WTC11 (cell line): ENCODE results near the gene SYCE1. TPM values are rescaled to one million over a fixed set of nuclear protein-coding genes. Genes with fewer than 3 reads are reported as not detected.

ENCODE experiments used
- ATAC-seq: fragments of 200-7000 bp; cut with Tn5 transposase; 2 replicates; pipeline ENCODE4 v1.10.0; 2021; ENCODE audit warnings: mild to moderate bottlenecking, moderate library complexity
- CTCF ChIA-PET: fragments of 300-600 bp; sonication (Branson Sonifier 250); formaldehyde crosslinking; loops from one replicate; lab custom pipeline; 2021; ENCODE audit warnings: antibody characterized with exemption; lab: Charles Lee
- POLR2A ChIA-PET: fragments of 350-600 bp; sonication (Branson Sonifier 250); formaldehyde crosslinking; loops from one replicate; lab custom pipeline; 2021; ENCODE audit warnings: antibody characterized with exemption; lab: Charles Lee
- DNase-seq: peaks from one replicate; pipeline ENCODE4 v3.0.0; 2021; ENCODE audit warnings: low spot score
- H3K27ac Mint-ChIP-seq: 2 replicates; pipeline ENCODE4 v1.8.0; 2021; ENCODE audit warnings: mixed read lengths
- H3K27me3 Mint-ChIP-seq: 2 replicates; pipeline ENCODE4 v1.8.0; 2021; ENCODE audit warnings: low read depth, mild to moderate bottlenecking, moderate library complexity, mixed read lengths
- H3K36me3 Mint-ChIP-seq: 2 replicates; pipeline ENCODE4 v1.8.0; 2021; ENCODE audit warnings: mixed read lengths
- H3K4me1 Mint-ChIP-seq: 2 replicates; pipeline ENCODE4 v1.8.0; 2022; ENCODE audit warnings: mixed read lengths
- H3K4me3 Mint-ChIP-seq: 2 replicates; pipeline ENCODE4 v1.8.0; 2021; ENCODE audit warnings: mild to moderate bottlenecking, moderate library complexity, mixed read lengths
- H3K9me3 Mint-ChIP-seq: 2 replicates; pipeline ENCODE4 v1.8.0; 2021; ENCODE audit warnings: mixed read lengths
- CBFB ChIP-seq: sonication (generic); formaldehyde crosslinking; IDR thresholded peaks from 2 replicates; pipeline ENCODE4 v1.8.1; 2022; ENCODE audit warnings: mild to moderate bottlenecking, low read depth, missing genetic modification reagents
- IRF2 ChIP-seq: sonication (generic); formaldehyde crosslinking; IDR thresholded peaks from 2 replicates; pipeline ENCODE4 v1.8.0; 2022; ENCODE audit warnings: low read depth, missing genetic modification reagents, borderline replicate concordance
- JUN ChIP-seq: sonication (generic); formaldehyde crosslinking; IDR thresholded peaks from 2 replicates; pipeline ENCODE4 v1.8.0; 2023; ENCODE audit warnings: mild to moderate bottlenecking, missing genetic modification reagents
- NFATC4 ChIP-seq: fragments of 250-450 bp; sonication (Bioruptor Pico); IDR thresholded peaks from 2 replicates; pipeline ENCODE4 v1.9.0; 2021; ENCODE audit warnings: mild to moderate bottlenecking
- NFE2L1 ChIP-seq: sonication (generic); formaldehyde crosslinking; IDR thresholded peaks from 2 replicates; pipeline ENCODE4 v1.8.1; 2023; ENCODE audit warnings: missing genetic modification reagents
- NR3C1 ChIP-seq: sonication (generic); formaldehyde crosslinking; conservative IDR thresholded peaks from 2 replicates; pipeline ENCODE4 v1.8.1; 2023; ENCODE audit warnings: low read depth, mild to moderate bottlenecking, missing genetic modification reagents
- PRRX2 ChIP-seq: fragments of 250-450 bp; sonication (Bioruptor Pico); IDR thresholded peaks from 2 replicates; pipeline ENCODE4 v1.8.0; 2021; ENCODE audit warnings: mild to moderate bottlenecking
- SP1 ChIP-seq: sonication (generic); formaldehyde crosslinking; conservative IDR thresholded peaks from 2 replicates; pipeline ENCODE4 v1.8.1; 2022; ENCODE audit warnings: missing genetic modification reagents
- TP53 ChIP-seq: sonication (generic); formaldehyde crosslinking; IDR thresholded peaks from 2 replicates; pipeline ENCODE4 v1.8.1; 2023; ENCODE audit warnings: mild to moderate bottlenecking, missing genetic modification reagents
- ZBTB21 ChIP-seq: sonication (generic); formaldehyde crosslinking; IDR thresholded peaks from 2 replicates; pipeline ENCODE4 v1.8.1; 2023; ENCODE audit warnings: mild to moderate bottlenecking, missing genetic modification reagents, borderline replicate concordance
- ZNF263 ChIP-seq: sonication (generic); formaldehyde crosslinking; IDR thresholded peaks from 2 replicates; pipeline ENCODE4 v1.8.1; 2022; ENCODE audit warnings: low read depth, mild to moderate bottlenecking, moderate library complexity, missing genetic modification reagents
- ZNF423 ChIP-seq: fragments of 250-450 bp; sonication (Bioruptor Pico); IDR thresholded peaks from 2 replicates; pipeline ENCODE4 v2.1.2; 2022; ENCODE audit warnings: mild to moderate bottlenecking, moderate library complexity
- total RNA-seq: library from RNA; stranded (reverse); gene quantifications from 3 replicates; pipeline ENCODE4 v1.2.3, GENCODE V29; 2021
- TF ChIP-seq, protein P1 (sequence below): sonication (generic); formaldehyde crosslinking; IDR thresholded peaks from 2 replicates; pipeline ENCODE4 v1.8.1; 2022; ENCODE audit warnings: mild to moderate bottlenecking, moderate library complexity, missing genetic modification reagents
- TF ChIP-seq, protein P2 (sequence below): fragments of 250-450 bp; sonication (Bioruptor Pico); IDR thresholded peaks from 2 replicates; pipeline ENCODE4 v1.9.0; 2021; ENCODE audit warnings: mild to moderate bottlenecking, borderline replicate concordance
- TF ChIP-seq, protein P3 (sequence below): sonication (generic); formaldehyde crosslinking; IDR thresholded peaks from 2 replicates; pipeline ENCODE4 v1.8.1; 2022; ENCODE audit warnings: low read depth, mild to moderate bottlenecking, moderate library complexity, missing genetic modification reagents, borderline replicate concordance
- TF ChIP-seq, protein P4 (sequence below): sonication (generic); formaldehyde crosslinking; conservative IDR thresholded peaks from 2 replicates; pipeline ENCODE4 v1.8.1; 2022; ENCODE audit warnings: mild to moderate bottlenecking, missing genetic modification reagents
- TF ChIP-seq, protein P5 (sequence below): sonication (generic); formaldehyde crosslinking; IDR thresholded peaks from 2 replicates; pipeline ENCODE4 v1.8.0; 2022; ENCODE audit warnings: mild to moderate bottlenecking, missing genetic modification reagents
- TF ChIP-seq, protein P6 (sequence below): sonication (generic); formaldehyde crosslinking; IDR thresholded peaks from 2 replicates; pipeline ENCODE4 v1.8.0; 2023; ENCODE audit warnings: missing genetic modification reagents, mild to moderate bottlenecking, borderline replicate concordance
- TF ChIP-seq, protein P7 (sequence below): sonication (generic); formaldehyde crosslinking; IDR thresholded peaks from 2 replicates; pipeline ENCODE4 v1.8.1; 2023; ENCODE audit warnings: mild to moderate bottlenecking, moderate library complexity, missing genetic modification reagents

Gene SYCE1
- total RNA-seq, 1 experiment from 2014 or later: not detected

DNA sequence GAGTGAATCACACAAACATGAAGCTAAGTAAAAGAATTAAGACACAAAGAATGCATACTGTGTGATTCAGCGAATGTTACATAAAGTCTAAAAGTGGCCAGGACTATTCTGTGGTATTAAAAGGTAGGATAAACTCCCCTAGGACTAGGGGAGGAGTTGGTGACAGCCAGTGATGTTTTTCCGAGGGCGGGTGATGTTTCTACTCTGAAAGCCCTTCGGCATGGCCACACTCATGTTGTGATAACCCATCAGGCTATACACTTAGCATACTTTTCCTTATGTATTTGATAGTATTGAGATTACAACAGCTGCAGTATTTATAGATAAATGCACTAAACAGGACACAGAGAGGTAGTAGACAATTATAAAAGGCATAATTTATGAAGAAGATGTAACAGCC lies 54.0 kb downstream of the SYCE1 start:
- TF ChIP-seq, protein P1, sequence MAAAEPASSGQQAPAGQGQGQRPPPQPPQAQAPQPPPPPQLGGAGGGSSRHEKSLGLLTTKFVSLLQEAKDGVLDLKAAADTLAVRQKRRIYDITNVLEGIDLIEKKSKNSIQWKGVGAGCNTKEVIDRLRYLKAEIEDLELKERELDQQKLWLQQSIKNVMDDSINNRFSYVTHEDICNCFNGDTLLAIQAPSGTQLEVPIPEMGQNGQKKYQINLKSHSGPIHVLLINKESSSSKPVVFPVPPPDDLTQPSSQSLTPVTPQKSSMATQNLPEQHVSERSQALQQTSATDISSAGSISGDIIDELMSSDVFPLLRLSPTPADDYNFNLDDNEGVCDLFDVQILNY (CRISPR knock-in tag): no peak
- TF ChIP-seq, protein P2, sequence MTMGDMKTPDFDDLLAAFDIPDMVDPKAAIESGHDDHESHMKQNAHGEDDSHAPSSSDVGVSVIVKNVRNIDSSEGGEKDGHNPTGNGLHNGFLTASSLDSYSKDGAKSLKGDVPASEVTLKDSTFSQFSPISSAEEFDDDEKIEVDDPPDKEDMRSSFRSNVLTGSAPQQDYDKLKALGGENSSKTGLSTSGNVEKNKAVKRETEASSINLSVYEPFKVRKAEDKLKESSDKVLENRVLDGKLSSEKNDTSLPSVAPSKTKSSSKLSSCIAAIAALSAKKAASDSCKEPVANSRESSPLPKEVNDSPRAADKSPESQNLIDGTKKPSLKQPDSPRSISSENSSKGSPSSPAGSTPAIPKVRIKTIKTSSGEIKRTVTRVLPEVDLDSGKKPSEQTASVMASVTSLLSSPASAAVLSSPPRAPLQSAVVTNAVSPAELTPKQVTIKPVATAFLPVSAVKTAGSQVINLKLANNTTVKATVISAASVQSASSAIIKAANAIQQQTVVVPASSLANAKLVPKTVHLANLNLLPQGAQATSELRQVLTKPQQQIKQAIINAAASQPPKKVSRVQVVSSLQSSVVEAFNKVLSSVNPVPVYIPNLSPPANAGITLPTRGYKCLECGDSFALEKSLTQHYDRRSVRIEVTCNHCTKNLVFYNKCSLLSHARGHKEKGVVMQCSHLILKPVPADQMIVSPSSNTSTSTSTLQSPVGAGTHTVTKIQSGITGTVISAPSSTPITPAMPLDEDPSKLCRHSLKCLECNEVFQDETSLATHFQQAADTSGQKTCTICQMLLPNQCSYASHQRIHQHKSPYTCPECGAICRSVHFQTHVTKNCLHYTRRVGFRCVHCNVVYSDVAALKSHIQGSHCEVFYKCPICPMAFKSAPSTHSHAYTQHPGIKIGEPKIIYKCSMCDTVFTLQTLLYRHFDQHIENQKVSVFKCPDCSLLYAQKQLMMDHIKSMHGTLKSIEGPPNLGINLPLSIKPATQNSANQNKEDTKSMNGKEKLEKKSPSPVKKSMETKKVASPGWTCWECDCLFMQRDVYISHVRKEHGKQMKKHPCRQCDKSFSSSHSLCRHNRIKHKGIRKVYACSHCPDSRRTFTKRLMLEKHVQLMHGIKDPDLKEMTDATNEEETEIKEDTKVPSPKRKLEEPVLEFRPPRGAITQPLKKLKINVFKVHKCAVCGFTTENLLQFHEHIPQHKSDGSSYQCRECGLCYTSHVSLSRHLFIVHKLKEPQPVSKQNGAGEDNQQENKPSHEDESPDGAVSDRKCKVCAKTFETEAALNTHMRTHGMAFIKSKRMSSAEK: no peak
- TF ChIP-seq PRRX2 (CRISPR knock-in tag): no peak
- TF ChIP-seq JUN (CRISPR knock-in tag): no peak
- TF ChIP-seq ZBTB21 (CRISPR knock-in tag): no peak
- TF ChIP-seq, protein P3, sequence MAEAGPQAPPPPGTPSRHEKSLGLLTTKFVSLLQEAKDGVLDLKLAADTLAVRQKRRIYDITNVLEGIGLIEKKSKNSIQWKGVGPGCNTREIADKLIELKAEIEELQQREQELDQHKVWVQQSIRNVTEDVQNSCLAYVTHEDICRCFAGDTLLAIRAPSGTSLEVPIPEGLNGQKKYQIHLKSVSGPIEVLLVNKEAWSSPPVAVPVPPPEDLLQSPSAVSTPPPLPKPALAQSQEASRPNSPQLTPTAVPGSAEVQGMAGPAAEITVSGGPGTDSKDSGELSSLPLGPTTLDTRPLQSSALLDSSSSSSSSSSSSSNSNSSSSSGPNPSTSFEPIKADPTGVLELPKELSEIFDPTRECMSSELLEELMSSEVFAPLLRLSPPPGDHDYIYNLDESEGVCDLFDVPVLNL (CRISPR knock-in tag): no peak
- no peak for TF ChIP-seq NFE2L1 (CRISPR knock-in tag)
- no peak for TF ChIP-seq TP53 (CRISPR knock-in tag)
- TF ChIP-seq, protein P4, sequence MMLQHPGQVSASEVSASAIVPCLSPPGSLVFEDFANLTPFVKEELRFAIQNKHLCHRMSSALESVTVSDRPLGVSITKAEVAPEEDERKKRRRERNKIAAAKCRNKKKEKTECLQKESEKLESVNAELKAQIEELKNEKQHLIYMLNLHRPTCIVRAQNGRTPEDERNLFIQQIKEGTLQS (CRISPR knock-in tag): no peak
- TF ChIP-seq, protein P5, sequence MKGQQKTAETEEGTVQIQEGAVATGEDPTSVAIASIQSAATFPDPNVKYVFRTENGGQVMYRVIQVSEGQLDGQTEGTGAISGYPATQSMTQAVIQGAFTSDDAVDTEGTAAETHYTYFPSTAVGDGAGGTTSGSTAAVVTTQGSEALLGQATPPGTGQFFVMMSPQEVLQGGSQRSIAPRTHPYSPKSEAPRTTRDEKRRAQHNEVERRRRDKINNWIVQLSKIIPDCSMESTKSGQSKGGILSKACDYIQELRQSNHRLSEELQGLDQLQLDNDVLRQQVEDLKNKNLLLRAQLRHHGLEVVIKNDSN (CRISPR knock-in tag): no peak
- TF ChIP-seq, protein P6, sequence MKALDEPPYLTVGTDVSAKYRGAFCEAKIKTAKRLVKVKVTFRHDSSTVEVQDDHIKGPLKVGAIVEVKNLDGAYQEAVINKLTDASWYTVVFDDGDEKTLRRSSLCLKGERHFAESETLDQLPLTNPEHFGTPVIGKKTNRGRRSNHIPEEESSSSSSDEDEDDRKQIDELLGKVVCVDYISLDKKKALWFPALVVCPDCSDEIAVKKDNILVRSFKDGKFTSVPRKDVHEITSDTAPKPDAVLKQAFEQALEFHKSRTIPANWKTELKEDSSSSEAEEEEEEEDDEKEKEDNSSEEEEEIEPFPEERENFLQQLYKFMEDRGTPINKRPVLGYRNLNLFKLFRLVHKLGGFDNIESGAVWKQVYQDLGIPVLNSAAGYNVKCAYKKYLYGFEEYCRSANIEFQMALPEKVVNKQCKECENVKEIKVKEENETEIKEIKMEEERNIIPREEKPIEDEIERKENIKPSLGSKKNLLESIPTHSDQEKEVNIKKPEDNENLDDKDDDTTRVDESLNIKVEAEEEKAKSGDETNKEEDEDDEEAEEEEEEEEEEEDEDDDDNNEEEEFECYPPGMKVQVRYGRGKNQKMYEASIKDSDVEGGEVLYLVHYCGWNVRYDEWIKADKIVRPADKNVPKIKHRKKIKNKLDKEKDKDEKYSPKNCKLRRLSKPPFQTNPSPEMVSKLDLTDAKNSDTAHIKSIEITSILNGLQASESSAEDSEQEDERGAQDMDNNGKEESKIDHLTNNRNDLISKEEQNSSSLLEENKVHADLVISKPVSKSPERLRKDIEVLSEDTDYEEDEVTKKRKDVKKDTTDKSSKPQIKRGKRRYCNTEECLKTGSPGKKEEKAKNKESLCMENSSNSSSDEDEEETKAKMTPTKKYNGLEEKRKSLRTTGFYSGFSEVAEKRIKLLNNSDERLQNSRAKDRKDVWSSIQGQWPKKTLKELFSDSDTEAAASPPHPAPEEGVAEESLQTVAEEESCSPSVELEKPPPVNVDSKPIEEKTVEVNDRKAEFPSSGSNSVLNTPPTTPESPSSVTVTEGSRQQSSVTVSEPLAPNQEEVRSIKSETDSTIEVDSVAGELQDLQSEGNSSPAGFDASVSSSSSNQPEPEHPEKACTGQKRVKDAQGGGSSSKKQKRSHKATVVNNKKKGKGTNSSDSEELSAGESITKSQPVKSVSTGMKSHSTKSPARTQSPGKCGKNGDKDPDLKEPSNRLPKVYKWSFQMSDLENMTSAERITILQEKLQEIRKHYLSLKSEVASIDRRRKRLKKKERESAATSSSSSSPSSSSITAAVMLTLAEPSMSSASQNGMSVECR (CRISPR knock-in tag): no peak
- TF ChIP-seq ZNF423: no peak
- TF ChIP-seq SP1 (CRISPR knock-in tag): no peak
- TF ChIP-seq ZNF263: no peak
- TF ChIP-seq IRF2 (CRISPR knock-in tag): no peak
- no peak for TF ChIP-seq NR3C1 (CRISPR knock-in tag)
- TF ChIP-seq CBFB (CRISPR knock-in tag): no peak
- TF ChIP-seq, protein P7, sequence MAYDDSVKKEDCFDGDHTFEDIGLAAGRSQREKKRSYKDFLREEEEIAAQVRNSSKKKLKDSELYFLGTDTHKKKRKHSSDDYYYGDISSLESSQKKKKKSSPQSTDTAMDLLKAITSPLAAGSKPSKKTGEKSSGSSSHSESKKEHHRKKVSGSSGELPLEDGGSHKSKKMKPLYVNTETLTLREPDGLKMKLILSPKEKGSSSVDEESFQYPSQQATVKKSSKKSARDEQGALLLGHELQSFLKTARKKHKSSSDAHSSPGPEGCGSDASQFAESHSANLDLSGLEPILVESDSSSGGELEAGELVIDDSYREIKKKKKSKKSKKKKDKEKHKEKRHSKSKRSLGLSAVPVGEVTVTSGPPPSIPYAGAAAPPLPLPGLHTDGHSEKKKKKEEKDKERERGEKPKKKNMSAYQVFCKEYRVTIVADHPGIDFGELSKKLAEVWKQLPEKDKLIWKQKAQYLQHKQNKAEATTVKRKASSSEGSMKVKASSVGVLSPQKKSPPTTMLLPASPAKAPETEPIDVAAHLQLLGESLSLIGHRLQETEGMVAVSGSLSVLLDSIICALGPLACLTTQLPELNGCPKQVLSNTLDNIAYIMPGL (CRISPR knock-in tag): no peak
- TF ChIP-seq NFATC4 (CRISPR knock-in tag): no peak
- Mint-ChIP-seq H3K36me3 (peaks cover 66% of the 10 kb centered on the region), H3K27ac (no peak overlapping the region), H3K4me1 (no peaks in the 10 kb centered on the region), H3K9me3 (peaks cover 91% of the 10 kb centered on the region), H3K27me3 (peaks cover 5% of the 10 kb centered on the region), H3K4me3 (no peak overlapping the region)
- DNase-seq: no peak
- ATAC-seq: no peak
- POLR2A ChIA-PET: no interaction called here
- CTCF ChIA-PET: no interaction called here
